ENCODE data around the gene VASH1. TPM values are rescaled to one million over a fixed set of nuclear protein-coding genes. Genes with fewer than 3 reads are reported as not detected.
A peak's percentile ranks its signal among the peaks of the same experiment; 100 is the strongest.

VASH1 gene
- total and polyA plus RNA-seq, 2 of the 13 experiments (the other 11 are each of a cell fraction or from before 2014, with no cell fraction given): 0.11 to 0.24 TPM

- TF ChIP-seq ZHX2 (IDR thresholded peaks at IDR 0.05; ENCODE audit: low read depth) (no peak), ZHX2 (CRISPR knock-in tag; IDR thresholded peaks at IDR 0.05; ENCODE audit: borderline replicate concordance) (no peak), REPIN1 (CRISPR knock-in tag; IDR thresholded peaks at IDR 0.05; ENCODE audit: borderline replicate concordance, low read depth) (no peak), ZNF766 (CRISPR knock-in tag; IDR thresholded peaks at IDR 0.05; ENCODE audit: borderline replicate concordance) (no peak), THAP11 (CRISPR knock-in tag; IDR thresholded peaks at IDR 0.05) (no peak), USF2 (IDR thresholded peaks at IDR 0.05; ENCODE audit: low read depth, low read length) (no peak), USF2 (CRISPR knock-in tag; IDR thresholded peaks at IDR 0.05; ENCODE audit: borderline replicate concordance) (no peak), ZC3H4 (CRISPR knock-in tag; IDR thresholded peaks at IDR 0.05; ENCODE audit: borderline replicate concordance) (no peak), NR3C1 (CRISPR knock-in tag; IDR thresholded peaks at IDR 0.05) (no peak), PITX1 (CRISPR knock-in tag; IDR thresholded peaks at IDR 0.05) (peak; percentile 26; the same call in 1 of the 2 replicates), ZNF292 (CRISPR knock-in tag; IDR thresholded peaks at IDR 0.05; ENCODE audit: borderline replicate concordance, low read depth) (peak; percentile 62; the same call in 1 of the 2 replicates), ZNF20 (CRISPR knock-in tag; IDR thresholded peaks at IDR 0.05) (no peak), NCOA2 (CRISPR knock-in tag; IDR thresholded peaks at IDR 0.05) (0 out of 2 replicates have a peak, but pooled peaks have one; percentile 12), DR1 (CRISPR knock-in tag; IDR thresholded peaks at IDR 0.05) (no peak), SNAI1 (CRISPR knock-in tag; IDR thresholded peaks at IDR 0.05; ENCODE audit: borderline replicate concordance) (no peak), TP53 (CRISPR knock-in tag; conservative IDR thresholded peaks at IDR 0.05) (no peak), SETDB1 (CRISPR knock-in tag; IDR thresholded peaks at IDR 0.05; ENCODE audit: borderline replicate concordance) (no peak), PCBP1 (IDR thresholded peaks at IDR 0.05; ENCODE audit: borderline replicate concordance, low read depth, low read length) (no peak), ZNF549 (CRISPR knock-in tag; IDR thresholded peaks at IDR 0.05) (no peak), ZNF230 (CRISPR knock-in tag; IDR thresholded peaks at IDR 0.05) (0 out of 2 replicates have a peak, but pooled peaks have one; percentile 60), TBL1XR1 (IDR thresholded peaks at IDR 0.05; ENCODE audit: borderline replicate concordance, low read length, partially characterized antibody) (no peak), NFYB (CRISPR knock-in tag; IDR thresholded peaks at IDR 0.05) (peak; percentile 37; the same call in 1 of the 2 replicates), NR2F6 (IDR thresholded peaks at IDR 0.05) (peak; percentile 44; the same call in 1 of the 2 replicates), NR2F6 (CRISPR knock-in tag; IDR thresholded peaks at IDR 0.05) (no peak; the same call in 1 of the 2 replicates)
Observed at GRCh38 chr14:76829650-76830421, 68.6 kb downstream of the VASH1 start (continued).
